Measurements from ENCODE around the gene STAC.
A peak's percentile ranks its signal among the peaks of the same experiment; 100 is the strongest.

DNA sequence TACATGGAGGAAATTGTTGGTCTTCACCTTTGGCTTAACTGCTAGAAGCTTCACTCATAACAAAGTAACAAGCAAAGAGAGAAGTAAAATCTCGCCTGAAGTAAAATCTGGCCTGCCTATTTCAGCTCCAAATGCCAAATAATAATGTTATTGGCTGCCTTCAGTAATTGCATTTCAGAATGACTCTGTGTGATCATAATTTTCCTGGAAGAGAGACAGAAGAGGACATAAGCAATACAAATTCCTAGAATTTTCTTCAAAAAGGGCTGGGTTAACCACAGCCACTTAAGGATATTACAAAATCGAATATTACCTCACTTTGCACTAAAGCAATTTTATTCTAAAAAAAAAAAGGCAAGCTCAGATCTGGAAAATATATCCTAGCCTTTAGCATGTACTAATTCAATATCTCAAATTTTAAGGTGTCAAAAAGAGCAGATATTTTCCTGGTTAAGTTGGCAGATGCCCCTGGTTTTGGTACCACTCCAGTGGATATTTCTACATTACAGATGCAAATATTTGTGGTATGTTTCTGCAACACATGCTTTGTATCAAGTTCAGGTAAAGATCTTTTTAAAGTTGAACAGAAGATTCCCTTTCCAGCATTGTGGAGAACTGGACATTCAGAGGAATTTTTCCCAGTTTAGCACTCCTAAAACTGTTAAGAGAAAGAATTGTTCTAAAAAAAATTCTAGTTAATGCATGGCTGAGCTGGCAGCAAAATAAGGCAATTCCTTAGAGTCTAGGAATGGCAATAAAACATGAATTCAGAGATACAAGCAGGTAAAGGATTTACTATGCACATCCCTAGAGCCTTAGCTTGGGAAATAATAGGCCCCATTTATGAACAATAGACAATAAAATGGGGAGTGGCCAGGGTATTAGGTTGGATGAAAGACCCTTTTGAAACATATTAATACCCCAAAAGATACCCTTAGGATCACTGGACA lies 116.7 kb downstream of the STAC start:
- peak in 1 of 3 donors; percentile 22 for TF ChIP-seq POLR2AphosphoS5 (IDR thresholded peaks at IDR 0.05)
- no peak for TF ChIP-seq CTCF (IDR thresholded peaks at IDR 0.05)
- no peak for TF ChIP-seq POLR2A (IDR thresholded peaks at IDR 0.05)

Measured in breast epithelium (tissue), 3 donors.